ENCODE data around the gene LSM4.
"Not testable (repeated sequence)": the region's sequence is repeated elsewhere in the genome, so short reads cannot be mapped to it uniquely, and the experiment has no call there.

The LSM4 gene

GRCh38 chr19:18322759-18323460, at the start of gene LSM4:
LSM4 (minus strand) TSS chr19:18323076; CDS start chr19:18323020, 56 bp downstream.
- H3K27ac ChIP-seq (ENCODE audit: low read length): peak within 1 kb of the TSS; percentile 94
- H3K9me3 ChIP-seq (ENCODE audit: control insufficient read depth in 1 of 2, low read length in 2 of 2): no peaks in the 10 kb centered on the region
- peak within 1 kb of the TSS; percentile 65 to 83 for H3K4me3 ChIP-seq (ENCODE audit: low read depth in 1 of 2, low read length in 2 of 2)
- H3K27me3 ChIP-seq (ENCODE audit: low read depth, low read length): no peaks in the 10 kb centered on the region
- H3K4me1 ChIP-seq (ENCODE audit: control insufficient read depth in 1 of 2, insufficient read depth in 2 of 2, low read length in 2 of 2): peaks cover 20 to 21% of the 10 kb centered on the region in 2 donors
- H3K36me3 ChIP-seq (ENCODE audit: control insufficient read depth in 1 of 2, insufficient read depth in 2 of 2, low read length in 2 of 2): no peaks in the 10 kb centered on the region

GRCh38 chr19:18368504-18369222, 45.8 kb upstream of the LSM4 start:
- no peak overlapping the region for H3K27ac ChIP-seq (ENCODE audit: low read length)
- no peaks in the 10 kb centered on the region for H3K27me3 ChIP-seq (ENCODE audit: low read depth, low read length)
- no peaks in the 10 kb centered on the region for H3K9me3 ChIP-seq (ENCODE audit: control insufficient read depth in 1 of 2, low read length in 2 of 2)
- H3K4me1 ChIP-seq (ENCODE audit: control insufficient read depth in 1 of 2, insufficient read depth in 2 of 2, low read length in 2 of 2): peaks cover 5 to 7% of the 10 kb centered on the region in 2 donors
- H3K4me3 ChIP-seq (ENCODE audit: low read depth in 1 of 2, low read length in 2 of 2): no peak overlapping the region
- peaks cover 0 to 2% of the 10 kb centered on the region in 2 donors for H3K36me3 ChIP-seq (ENCODE audit: control insufficient read depth in 1 of 2, insufficient read depth in 2 of 2, low read length in 2 of 2)

GRCh38 chr19:18366021-18366435, 43.2 kb upstream of the LSM4 start:
- Histone ChIP-seq H3K4me1 (ENCODE audit: control insufficient read depth in 1 of 2, insufficient read depth in 2 of 2, low read length in 2 of 2) (peaks cover 4 to 5% of the 10 kb centered on the region in 2 donors), H3K27ac (ENCODE audit: low read length) (peak overlapping the region; percentile 47), H3K9me3 (ENCODE audit: control insufficient read depth in 1 of 2, low read length in 2 of 2) (no peaks in the 10 kb centered on the region), H3K27me3 (ENCODE audit: low read depth, low read length) (no peaks in the 10 kb centered on the region), H3K4me3 (ENCODE audit: low read depth in 1 of 2, low read length in 2 of 2) (no peak overlapping the region), H3K36me3 (ENCODE audit: control insufficient read depth in 1 of 2, insufficient read depth in 2 of 2, low read length in 2 of 2) (peaks cover 0 to 10% of the 10 kb centered on the region in 2 donors)

- H3K4me1 ChIP-seq (ENCODE audit: control insufficient read depth in 1 of 2, insufficient read depth in 2 of 2, low read length in 2 of 2): peaks cover 4 to 5% of the 10 kb centered on the region in 2 donors
- H3K27ac ChIP-seq (ENCODE audit: low read length): peak overlapping the region; percentile 47
- H3K36me3 ChIP-seq (ENCODE audit: control insufficient read depth in 1 of 2, insufficient read depth in 2 of 2, low read length in 2 of 2): peaks cover 0 to 10% of the 10 kb centered on the region in 2 donors
- H3K27me3 ChIP-seq (ENCODE audit: low read depth, low read length): no peaks in the 10 kb centered on the region
- H3K4me3 ChIP-seq (ENCODE audit: low read depth in 1 of 2, low read length in 2 of 2): no peak overlapping the region
- no peaks in the 10 kb centered on the region for H3K9me3 ChIP-seq (ENCODE audit: control insufficient read depth in 1 of 2, low read length in 2 of 2)
Observed at GRCh38 chr19:18364826-18365528, 42.1 kb upstream of the LSM4 start.

GRCh38 chr19:18364277-18364825, 41.5 kb upstream of the LSM4 start:
- Histone ChIP-seq H3K36me3 (ENCODE audit: control insufficient read depth in 1 of 2, insufficient read depth in 2 of 2, low read length in 2 of 2) (peaks cover 6 to 10% of the 10 kb centered on the region in 2 donors), H3K27ac (ENCODE audit: low read length) (peak overlapping the region; percentile 47)
- not testable (repeated sequence) for H3K4me3 ChIP-seq (ENCODE audit: low read depth in 1 of 2, low read length in 2 of 2)

DNA sequence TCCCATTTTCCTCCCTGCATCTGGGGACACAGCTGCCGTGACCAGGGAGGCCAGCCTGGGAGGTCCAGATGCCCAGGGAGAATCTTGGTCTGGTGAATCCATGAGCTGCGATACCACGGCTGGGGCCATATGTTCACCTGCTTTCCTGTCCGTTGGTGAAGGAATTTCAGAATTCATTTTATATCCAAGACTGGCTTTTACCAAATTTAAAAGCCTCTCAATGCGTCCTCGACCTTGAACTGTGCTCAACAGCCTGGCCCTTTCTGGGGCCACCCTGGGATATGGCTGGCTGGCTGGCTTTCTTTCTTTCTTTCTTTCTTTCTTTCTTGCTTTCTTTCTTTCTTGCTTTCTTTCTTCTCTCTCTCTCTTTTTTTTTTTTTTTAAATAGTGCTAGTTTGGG, 40.9 kb upstream of the LSM4 start:
- no peaks in the 10 kb centered on the region for H3K9me3 ChIP-seq (ENCODE audit: control insufficient read depth in 1 of 2, low read length in 2 of 2)
- no peak overlapping the region for H3K4me3 ChIP-seq (ENCODE audit: low read depth in 1 of 2, low read length in 2 of 2)
- no peak overlapping the region for H3K27ac ChIP-seq (ENCODE audit: low read length)
- no peaks in the 10 kb centered on the region for H3K27me3 ChIP-seq (ENCODE audit: low read depth, low read length)
- H3K36me3 ChIP-seq (ENCODE audit: control insufficient read depth in 1 of 2, insufficient read depth in 2 of 2, low read length in 2 of 2): peaks cover 10 to 11% of the 10 kb centered on the region in 2 donors
- H3K4me1 ChIP-seq (ENCODE audit: control insufficient read depth in 1 of 2, insufficient read depth in 2 of 2, low read length in 2 of 2): peaks cover 4 to 5% of the 10 kb centered on the region in 2 donors

More at GRCh38 chr19:18364277-18364825, 41.5 kb upstream of the LSM4 start:
- not testable (repeated sequence) for H3K27me3 ChIP-seq (ENCODE audit: low read depth, low read length); H3K9me3 ChIP-seq (ENCODE audit: control insufficient read depth in 1 of 2, low read length in 2 of 2); H3K4me1 ChIP-seq (ENCODE audit: control insufficient read depth in 1 of 2, insufficient read depth in 2 of 2, low read length in 2 of 2)

GRCh38 chr19:18362934-18363542, 40.2 kb upstream of the LSM4 start:
- no peak overlapping the region for H3K27ac ChIP-seq (ENCODE audit: low read length)
- H3K36me3 ChIP-seq (ENCODE audit: control insufficient read depth in 1 of 2, insufficient read depth in 2 of 2, low read length in 2 of 2): peaks cover 10 to 11% of the 10 kb centered on the region in 2 donors
- peaks cover 4 to 5% of the 10 kb centered on the region in 2 donors for H3K4me1 ChIP-seq (ENCODE audit: control insufficient read depth in 1 of 2, insufficient read depth in 2 of 2, low read length in 2 of 2)
- H3K27me3 ChIP-seq (ENCODE audit: low read depth, low read length): no peaks in the 10 kb centered on the region
- H3K4me3 ChIP-seq (ENCODE audit: low read depth in 1 of 2, low read length in 2 of 2): no peak overlapping the region
- H3K9me3 ChIP-seq (ENCODE audit: control insufficient read depth in 1 of 2, low read length in 2 of 2): no peaks in the 10 kb centered on the region

GRCh38 chr19:18361646-18362045, 38.8 kb upstream of the LSM4 start:
- Histone ChIP-seq H3K4me3 (ENCODE audit: low read depth in 1 of 2, low read length in 2 of 2) (no peak overlapping the region), H3K9me3 (ENCODE audit: control insufficient read depth in 1 of 2, low read length in 2 of 2) (no peaks in the 10 kb centered on the region), H3K27me3 (ENCODE audit: low read depth, low read length) (no peaks in the 10 kb centered on the region), H3K36me3 (ENCODE audit: control insufficient read depth in 1 of 2, insufficient read depth in 2 of 2, low read length in 2 of 2) (peaks cover 23 to 24% of the 10 kb centered on the region in 2 donors), H3K27ac (ENCODE audit: low read length) (no peak overlapping the region), H3K4me1 (ENCODE audit: control insufficient read depth in 1 of 2, insufficient read depth in 2 of 2, low read length in 2 of 2) (peaks cover 4 to 5% of the 10 kb centered on the region in 2 donors)

GRCh38 chr19:18357041-18357440, 34.2 kb upstream of the LSM4 start:
- no peak overlapping the region for H3K27ac ChIP-seq (ENCODE audit: low read length)
- peaks cover 25 to 32% of the 10 kb centered on the region in 2 donors for H3K36me3 ChIP-seq (ENCODE audit: control insufficient read depth in 1 of 2, insufficient read depth in 2 of 2, low read length in 2 of 2)
- H3K27me3 ChIP-seq (ENCODE audit: low read depth, low read length): no peaks in the 10 kb centered on the region
- no peaks in the 10 kb centered on the region for H3K4me1 ChIP-seq (ENCODE audit: control insufficient read depth in 1 of 2, insufficient read depth in 2 of 2, low read length in 2 of 2)
- H3K4me3 ChIP-seq (ENCODE audit: low read depth in 1 of 2, low read length in 2 of 2): no peak overlapping the region
- H3K9me3 ChIP-seq (ENCODE audit: control insufficient read depth in 1 of 2, low read length in 2 of 2): no peaks in the 10 kb centered on the region

- H3K27me3 ChIP-seq (ENCODE audit: low read depth, low read length); H3K9me3 ChIP-seq (ENCODE audit: control insufficient read depth in 1 of 2, low read length in 2 of 2); H3K4me1 ChIP-seq (ENCODE audit: control insufficient read depth in 1 of 2, insufficient read depth in 2 of 2, low read length in 2 of 2); H3K27ac ChIP-seq (ENCODE audit: low read length); H3K4me3 ChIP-seq (ENCODE audit: low read depth in 1 of 2, low read length in 2 of 2): not testable (repeated sequence)
- peaks cover 20 to 33% of the 10 kb centered on the region in 2 donors for H3K36me3 ChIP-seq (ENCODE audit: control insufficient read depth in 1 of 2, insufficient read depth in 2 of 2, low read length in 2 of 2)
Observed at GRCh38 chr19:18354743-18355142, 31.9 kb upstream of the LSM4 start.

Data from muscle layer of duodenum (tissue), 2 donors.